GM10266 (cell line): ENCODE data around the gene SORL1.

ENCODE experiments used
- DNase-seq: peaks from one replicate; pipeline ENCODE4 v3.0.0; 2012; ENCODE audit errors: extremely low spot score
- CTCF ChIP-seq: IDR thresholded peaks from 2 replicates; pipeline ENCODE4 v1.5.1; 2012; ENCODE audit warnings: mild to moderate bottlenecking, low read depth; ENCODE audit not compliant: control insufficient read depth, insufficient read depth; ENCODE audit errors: missing control alignments

Gene SORL1

DNA sequence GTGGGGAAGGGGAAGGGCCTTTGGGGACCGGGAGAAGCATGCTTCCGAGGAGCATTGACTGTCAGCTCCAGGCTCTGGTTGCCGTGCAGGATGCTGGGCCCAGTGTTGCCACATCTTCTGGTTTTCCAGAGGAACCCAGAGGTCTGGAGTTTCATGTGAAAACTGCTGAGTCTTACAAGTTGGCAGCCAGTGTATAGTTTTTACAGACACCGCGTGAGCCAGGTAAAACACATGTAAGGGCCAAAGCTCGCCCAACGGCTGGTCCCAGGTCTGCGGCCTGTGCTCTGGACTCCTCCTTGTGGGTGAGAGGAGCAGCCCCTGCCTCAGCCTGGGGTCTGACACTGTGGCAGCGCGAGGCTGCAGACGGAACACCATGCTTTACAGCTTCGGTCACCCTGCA is 19.1 kb downstream of the SORL1 start:
- no peak for DNase-seq
- TF ChIP-seq CTCF, result no peak

DNA sequence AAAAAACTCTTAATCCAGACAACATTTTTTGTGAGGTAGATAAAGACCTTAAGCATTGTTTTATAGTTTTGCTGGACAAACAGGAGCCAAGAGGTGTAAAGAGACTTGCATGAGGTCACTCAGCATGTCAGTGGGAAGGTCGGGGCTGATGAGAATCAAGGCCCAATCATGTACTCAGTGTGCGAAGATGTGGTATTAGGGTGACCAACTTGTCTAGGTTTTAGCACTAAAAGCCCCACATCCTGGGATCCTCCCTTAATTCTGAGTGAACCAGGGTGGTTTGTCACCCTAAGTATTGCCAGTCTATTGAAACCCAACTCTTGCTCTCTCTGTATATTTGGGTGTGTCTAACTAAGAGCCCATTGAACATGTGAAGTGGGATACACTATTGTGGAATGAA is 20.2 kb downstream of the SORL1 start:
- no peak for TF ChIP-seq CTCF
- no peak for DNase-seq

DNA sequence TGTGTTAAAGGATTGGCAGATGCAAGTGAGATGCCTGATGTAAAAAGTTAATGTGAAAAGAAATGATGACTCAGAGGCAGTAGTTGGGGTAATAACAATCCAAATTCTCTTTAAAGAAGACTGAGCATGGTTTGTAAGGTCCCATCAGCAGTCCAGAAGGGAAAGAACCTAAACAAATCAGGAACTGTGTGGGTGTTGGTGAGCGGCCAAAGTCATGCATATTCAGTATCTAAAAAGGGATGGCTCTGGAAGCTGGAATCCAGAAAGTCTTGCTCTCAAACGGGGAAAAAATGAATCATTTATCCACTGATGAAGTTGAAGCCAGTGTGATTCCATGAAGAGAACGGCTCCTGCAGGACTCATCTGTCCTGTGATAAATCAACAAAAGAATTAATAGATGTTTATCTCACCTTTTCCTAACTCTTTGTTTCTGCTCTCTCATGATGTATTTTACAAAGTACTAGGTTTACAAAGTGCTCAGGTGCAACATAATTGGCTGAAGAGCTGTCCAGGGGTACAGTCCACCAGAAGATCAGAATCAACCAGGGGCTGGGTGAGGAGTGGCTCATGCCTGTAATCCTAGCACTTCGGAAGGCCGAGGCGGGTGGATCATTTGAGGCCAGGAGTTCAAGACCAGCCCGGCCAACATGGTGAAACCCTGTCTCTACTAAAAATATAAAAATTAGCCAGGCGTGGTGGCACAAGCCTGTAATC is 21.1 kb downstream of the SORL1 start:
- TF ChIP-seq CTCF, result no peak
- no peak for DNase-seq

DNA sequence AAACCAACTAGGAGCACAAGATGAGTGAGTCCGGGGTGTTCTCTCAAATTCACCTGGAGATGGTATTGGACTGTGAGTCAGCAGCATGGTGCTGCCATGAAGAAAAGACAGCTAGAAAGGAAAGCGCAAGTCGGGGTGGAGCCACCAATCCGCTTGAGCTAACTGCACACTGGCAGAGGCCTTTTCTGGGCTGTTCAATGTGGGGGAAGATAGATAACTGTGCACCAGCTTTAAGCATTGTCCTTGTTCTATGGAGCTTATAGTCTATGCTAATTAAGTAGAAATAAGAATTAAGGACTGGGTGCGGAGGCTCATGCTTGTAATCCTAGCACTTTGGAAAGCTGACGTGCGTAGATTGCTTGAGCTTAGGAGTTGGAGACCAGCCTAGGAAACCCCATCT is 22.6 kb downstream of the SORL1 start:
- TF ChIP-seq CTCF, result no peak
- no peak for DNase-seq

DNA sequence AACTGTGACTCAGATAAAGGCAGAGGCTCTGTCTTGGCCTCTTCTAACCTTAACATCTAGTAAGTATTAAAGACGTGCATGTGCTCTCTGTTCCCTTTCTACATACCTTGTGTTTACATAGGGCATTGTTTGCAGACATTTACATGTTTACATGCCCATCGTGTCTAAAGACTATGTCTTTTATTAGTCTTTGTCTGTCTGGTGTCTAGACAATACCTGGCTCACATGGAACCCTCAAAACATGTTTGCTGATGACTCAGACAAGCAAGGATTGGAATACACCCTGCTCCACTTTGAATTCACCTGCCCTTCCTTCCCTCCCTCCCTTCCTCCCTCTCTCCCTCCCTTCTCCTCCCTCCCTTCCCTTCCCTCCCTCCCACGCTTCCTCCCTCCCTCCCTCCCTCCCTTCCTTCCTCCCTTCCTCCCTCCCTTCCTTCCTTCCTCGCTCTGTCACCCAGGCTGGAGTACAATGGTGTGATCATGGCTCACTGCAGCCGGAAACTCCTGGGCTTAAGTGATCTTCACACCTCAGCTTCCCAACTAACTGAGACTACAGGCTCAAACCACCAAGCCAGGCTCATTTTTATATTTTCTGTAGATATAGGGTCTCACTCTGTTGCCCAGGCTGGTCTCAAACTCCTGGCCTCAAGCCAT is 24.4 kb downstream of the SORL1 start:
- DNase-seq, result no peak
- no peak for TF ChIP-seq CTCF

- no peak for TF ChIP-seq CTCF
- no peak for DNase-seq
These were observed 26.2 kb downstream of the SORL1 start for GRCh38 chr11:121478226-121478894.
